ENCODE measurements around the gene RANGAP1.

DNA sequence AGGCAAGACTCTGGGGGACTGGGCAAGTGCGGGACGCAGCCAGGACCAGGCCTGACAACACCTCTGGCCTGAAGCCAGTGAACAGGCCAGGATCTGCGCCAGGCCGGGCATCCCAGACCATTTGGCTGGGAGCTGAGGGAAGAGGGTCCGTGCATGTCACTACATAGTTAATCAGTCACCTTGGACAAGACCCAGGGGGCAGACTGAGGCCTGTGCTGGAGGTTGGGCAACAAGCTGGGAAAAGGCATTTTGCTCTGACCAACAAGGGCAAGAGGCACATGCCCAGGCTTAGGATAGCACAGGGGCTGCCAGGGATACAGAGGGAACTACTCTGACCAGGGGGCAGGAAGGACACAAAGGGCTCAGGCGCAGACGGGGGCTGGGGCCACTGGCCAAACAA is 38.3 kb downstream of the RANGAP1 start:
- TF ChIP-seq, protein P1, sequence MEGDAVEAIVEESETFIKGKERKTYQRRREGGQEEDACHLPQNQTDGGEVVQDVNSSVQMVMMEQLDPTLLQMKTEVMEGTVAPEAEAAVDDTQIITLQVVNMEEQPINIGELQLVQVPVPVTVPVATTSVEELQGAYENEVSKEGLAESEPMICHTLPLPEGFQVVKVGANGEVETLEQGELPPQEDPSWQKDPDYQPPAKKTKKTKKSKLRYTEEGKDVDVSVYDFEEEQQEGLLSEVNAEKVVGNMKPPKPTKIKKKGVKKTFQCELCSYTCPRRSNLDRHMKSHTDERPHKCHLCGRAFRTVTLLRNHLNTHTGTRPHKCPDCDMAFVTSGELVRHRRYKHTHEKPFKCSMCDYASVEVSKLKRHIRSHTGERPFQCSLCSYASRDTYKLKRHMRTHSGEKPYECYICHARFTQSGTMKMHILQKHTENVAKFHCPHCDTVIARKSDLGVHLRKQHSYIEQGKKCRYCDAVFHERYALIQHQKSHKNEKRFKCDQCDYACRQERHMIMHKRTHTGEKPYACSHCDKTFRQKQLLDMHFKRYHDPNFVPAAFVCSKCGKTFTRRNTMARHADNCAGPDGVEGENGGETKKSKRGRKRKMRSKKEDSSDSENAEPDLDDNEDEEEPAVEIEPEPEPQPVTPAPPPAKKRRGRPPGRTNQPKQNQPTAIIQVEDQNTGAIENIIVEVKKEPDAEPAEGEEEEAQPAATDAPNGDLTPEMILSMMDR (IDR thresholded peaks at IDR 0.05 in 8 of 11, conservative IDR thresholded peaks at IDR 0.05 in 3 of 11) = no peak
- TF ChIP-seq POLR2A (IDR thresholded peaks at IDR 0.05) = no peak
- no peak for TF ChIP-seq POLR2AphosphoS5 (IDR thresholded peaks at IDR 0.05)

Data from spleen (tissue), 7 donors.